Measurements from ENCODE around the gene RNF133. TPM values are rescaled to one million over a fixed set of nuclear protein-coding genes. Genes with fewer than 3 reads are reported as not detected.

The RNF133 gene
- total and polyA plus RNA-seq, 9 of the 15 experiments (the other 6 are each of a cell fraction or from before 2014, with no cell fraction given) = not detected

DNA sequence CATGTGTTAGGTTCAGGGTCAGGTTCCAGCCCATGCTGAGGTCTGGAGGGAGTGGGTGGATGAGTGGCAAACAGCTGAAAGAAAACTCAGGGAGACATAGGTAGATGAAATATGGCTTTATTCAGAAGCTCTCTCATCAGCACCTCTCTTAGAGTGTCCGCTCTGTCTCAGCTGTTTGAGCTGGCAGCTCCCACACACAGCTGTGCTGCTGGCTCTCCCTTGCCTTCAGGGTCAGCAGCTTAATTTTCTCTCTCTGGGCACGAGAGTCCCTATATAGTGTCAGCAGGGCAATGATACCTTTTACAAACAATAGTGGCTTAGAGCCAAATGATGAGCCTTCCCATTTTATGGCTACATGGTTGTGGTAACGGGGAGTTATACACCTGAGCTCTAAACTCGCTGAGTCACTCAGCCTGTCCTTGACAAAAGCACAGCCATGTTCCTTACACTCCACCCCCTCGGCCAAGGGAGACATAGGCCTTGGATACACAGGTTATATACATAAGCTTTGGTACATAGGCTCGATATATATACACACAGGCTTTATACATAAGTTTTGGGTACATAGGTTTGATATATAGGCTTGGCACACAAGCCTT is 10.4 kb downstream of the RNF133 start (continued):
- TF ChIP-seq, protein P1, sequence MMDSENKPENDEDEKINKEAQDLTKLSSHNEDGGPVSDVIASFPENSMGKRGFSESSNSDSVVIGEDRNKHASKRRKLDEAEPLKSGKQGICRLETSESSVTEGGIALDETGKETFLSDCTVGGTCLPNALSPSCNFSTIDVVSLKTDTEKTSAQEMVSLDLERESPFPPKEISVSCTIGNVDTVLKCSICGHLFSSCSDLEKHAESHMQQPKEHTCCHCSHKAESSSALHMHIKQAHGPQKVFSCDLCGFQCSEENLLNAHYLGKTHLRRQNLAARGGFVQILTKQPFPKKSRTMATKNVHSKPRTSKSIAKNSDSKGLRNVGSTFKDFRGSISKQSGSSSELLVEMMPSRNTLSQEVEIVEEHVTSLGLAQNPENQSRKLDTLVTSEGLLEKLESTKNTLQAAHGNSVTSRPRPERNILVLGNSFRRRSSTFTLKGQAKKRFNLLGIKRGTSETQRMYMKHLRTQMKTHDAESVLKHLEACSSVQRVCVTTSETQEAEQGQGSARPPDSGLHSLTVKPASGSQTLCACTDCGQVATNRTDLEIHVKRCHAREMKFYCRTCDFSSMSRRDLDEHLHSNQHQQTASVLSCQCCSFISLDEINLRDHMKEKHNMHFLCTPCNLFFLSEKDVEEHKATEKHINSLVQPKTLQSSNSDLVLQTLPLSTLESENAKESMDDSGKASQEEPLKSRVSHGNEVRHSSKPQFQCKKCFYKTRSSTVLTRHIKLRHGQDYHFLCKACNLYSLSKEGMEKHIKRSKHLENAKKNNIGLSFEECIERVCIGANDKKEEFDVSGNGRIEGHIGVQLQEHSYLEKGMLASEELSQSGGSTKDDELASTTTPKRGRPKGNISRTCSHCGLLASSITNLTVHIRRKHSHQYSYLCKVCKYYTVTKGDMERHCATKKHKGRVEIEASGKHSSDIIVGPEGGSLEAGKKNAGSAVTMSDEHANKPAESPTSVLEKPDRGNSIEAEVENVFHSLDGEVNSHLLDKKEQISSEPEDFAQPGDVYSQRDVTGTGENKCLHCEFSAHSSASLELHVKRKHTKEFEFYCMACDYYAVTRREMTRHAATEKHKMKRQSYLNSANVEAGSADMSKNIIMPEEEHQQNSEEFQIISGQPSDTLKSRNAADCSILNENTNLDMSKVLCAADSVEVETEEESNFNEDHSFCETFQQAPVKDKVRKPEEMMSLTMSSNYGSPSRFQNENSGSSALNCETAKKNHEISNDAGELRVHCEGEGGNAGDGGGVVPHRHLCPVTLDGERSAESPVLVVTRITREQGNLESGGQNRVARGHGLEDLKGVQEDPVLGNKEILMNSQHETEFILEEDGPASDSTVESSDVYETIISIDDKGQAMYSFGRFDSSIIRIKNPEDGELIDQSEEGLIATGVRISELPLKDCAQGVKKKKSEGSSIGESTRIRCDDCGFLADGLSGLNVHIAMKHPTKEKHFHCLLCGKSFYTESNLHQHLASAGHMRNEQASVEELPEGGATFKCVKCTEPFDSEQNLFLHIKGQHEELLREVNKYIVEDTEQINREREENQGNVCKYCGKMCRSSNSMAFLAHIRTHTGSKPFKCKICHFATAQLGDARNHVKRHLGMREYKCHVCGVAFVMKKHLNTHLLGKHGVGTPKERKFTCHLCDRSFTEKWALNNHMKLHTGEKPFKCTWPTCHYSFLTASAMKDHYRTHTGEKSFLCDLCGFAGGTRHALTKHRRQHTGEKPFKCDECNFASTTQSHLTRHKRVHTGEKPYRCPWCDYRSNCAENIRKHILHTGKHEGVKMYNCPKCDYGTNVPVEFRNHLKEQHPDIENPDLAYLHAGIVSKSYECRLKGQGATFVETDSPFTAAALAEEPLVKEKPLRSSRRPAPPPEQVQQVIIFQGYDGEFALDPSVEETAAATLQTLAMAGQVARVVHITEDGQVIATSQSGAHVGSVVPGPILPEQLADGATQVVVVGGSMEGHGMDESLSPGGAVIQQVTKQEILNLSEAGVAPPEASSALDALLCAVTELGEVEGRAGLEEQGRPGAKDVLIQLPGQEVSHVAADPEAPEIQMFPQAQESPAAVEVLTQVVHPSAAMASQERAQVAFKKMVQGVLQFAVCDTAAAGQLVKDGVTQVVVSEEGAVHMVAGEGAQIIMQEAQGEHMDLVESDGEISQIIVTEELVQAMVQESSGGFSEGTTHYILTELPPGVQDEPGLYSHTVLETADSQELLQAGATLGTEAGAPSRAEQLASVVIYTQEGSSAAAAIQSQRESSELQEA (IDR thresholded peaks at IDR 0.05; ENCODE audit: low read depth) = no peak
- TF ChIP-seq ZC3H4 (CRISPR knock-in tag; IDR thresholded peaks at IDR 0.05; ENCODE audit: borderline replicate concordance) (no peak), SP1 (CRISPR knock-in tag; IDR thresholded peaks at IDR 0.05) (no peak), TBL1XR1 (IDR thresholded peaks at IDR 0.05; ENCODE audit: low read length in 2 of 2) (no peak)

Measured in K562 (cell line).